DMS79 treated with DMSO at 0.1 percent for 48 hours (cell line): ENCODE data around the gene SLC48A1.
"Not testable (repeated sequence)": the region's sequence is repeated elsewhere in the genome, so short reads cannot be mapped to it uniquely, and the experiment has no call there.

Experiments
- DNase-seq: peaks from one replicate; lab custom pipeline; 2025; lab: John Stamatoyannopoulos, UW

Gene SLC48A1

DNA sequence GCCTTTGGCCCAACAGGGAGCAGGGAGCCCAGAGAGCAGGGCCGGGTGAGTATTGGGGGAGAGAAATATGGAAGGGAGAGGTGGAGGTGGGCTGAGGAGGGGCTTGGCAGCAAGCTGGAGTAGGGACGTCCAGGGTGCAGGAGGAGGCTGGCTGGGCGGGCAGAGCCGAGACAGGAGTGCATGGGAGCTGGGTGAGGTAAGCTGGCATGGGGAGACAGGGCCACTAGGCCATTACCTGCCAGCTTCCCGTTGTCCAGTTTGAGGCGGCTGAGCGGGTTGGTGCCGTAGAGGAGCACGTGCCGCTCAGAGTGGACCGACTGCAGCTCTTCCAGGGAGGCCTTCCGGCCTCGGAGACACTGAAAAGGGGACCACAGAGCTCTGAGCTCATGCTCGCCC is 18.3 kb downstream of the SLC48A1 start:
- DNase-seq: no peak

DNA sequence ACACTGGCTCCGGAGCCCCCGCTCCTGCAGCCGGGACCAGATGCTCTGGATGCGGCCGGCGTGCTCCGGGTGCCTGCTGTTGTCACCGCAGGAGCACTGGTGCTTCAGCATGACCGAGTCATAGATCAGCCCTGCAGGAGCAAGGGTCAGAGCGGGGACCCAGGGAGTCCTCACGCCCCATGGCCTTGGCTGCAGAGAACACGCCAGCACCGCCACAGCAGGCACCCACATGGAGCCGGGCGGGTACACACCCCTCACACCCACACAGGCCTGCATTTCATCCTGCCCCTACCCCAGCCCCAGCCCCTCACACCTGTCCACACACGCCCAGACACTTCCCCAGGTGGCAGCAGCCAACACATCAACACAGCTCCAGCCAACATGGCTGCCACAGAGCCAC is 18.8 kb downstream of the SLC48A1 start:
- no peak for DNase-seq

DNA sequence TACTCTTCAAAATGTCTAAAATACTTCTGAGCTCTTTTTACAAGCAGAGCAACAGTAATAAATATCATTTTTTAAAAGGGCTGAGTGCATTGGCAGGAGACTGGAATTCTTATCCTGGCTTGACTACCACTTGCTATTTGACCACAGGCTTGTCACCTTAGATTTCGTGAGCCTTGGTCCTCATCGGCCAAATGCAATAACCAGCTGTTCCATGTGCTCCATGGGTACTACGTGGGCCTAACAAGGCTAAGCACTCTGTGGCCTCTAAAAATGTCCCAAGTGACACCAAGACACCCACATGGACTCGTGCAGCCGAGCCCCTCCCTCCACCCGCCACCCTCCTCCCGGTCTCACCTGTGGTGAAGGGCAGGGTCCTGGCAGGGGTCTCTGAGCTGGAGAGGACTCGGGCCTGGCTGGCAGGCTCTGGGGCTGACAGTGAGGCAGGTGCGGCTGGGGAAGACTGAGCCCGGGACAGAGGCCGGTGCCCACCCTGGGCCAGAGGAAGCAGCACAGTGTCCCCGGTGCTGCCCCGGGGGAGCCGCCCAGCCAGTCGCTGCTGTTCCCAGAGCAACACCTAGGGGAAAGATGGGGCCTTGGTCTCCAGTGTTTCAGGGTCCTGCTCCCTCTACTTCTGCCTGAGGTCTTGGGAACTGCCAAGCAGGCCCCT is 20.1 kb downstream of the SLC48A1 start:
- DNase-seq: no peak

DNA sequence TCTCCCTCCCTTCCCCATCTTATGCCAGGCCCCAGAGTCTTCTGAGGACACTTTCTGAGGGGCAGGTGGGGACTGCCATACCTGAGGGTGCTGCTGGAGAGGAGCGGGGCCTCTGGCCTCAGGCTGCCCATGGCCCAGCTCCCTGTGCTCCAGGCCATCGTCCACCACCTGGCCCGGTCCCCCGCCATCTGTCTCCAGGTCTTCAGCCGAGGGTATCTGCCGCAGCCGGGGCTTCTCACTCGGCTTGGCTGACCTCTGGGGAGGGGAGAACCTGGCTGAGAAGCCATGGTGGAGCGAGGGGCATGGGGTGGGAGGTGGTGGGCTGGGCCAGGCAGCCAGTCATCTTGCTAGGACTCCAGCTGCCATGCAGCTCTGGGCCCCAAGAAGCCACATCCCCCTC is 21.6 kb downstream of the SLC48A1 start:
- DNase-seq: no peak

DNA sequence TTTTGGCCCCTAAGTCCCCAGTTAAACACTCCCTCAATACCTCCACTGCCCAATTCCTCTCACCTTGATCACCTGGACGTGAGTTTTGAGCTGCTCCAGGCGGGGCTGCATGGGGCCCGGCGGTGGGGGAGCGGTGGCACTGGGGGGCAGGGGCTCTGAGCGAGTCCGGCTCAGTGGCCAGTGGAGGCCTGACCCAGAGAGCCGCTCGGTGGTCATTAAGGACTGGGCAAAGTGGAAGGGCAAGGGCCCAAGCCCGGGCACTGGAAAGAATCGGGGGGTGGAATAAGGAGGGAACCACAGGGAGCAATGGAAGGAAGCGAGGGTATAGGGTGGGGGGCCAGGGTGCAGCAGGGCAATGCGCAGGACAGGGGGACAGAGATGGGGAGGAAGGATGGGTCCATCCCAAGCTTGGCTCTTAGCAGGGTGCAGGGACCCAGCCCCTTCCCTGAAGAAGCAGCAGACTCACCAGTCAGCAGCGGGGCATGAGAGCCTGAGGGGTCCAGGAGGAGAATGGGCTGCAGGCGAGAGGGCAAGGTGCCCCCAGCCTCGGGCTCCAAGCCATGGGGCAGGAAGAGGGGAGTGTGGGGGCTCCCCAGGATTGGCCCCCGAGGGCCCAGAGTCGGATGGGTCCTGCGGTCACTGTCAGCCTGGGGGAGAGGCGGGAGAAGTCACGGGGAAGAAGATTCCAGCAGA is 22.2 kb downstream of the SLC48A1 start:
- no peak for DNase-seq

DNA sequence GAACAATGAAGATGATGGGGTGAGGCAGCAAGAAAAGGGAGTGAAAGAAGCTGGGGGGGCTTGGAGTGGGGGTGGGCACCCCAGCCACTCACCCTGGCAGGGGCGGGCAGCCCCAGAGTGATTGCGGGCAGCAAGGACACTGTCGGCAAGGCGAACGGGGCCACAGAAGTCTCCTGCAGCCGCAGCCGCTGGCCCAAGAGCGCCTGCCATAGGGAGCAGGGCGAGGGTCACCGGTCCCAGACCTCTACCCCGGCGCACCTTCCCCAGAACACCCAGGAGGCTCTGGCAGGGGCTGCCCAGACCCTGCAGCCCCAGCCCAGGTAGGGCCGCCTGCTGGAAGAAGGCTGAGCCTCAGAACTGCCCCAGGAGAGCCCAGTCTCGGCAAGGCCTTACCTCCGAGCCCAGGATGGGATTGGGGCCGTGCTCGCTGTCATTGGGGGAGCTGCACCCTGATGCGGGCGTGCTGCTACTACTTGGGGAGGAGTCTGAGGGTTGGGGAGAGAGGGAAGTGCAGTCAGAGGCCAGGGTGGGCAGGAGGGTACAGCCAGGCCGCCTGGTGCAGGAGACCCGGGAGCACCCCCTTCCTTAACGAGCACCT is 22.9 kb downstream of the SLC48A1 start:
- no peak for DNase-seq

DNA sequence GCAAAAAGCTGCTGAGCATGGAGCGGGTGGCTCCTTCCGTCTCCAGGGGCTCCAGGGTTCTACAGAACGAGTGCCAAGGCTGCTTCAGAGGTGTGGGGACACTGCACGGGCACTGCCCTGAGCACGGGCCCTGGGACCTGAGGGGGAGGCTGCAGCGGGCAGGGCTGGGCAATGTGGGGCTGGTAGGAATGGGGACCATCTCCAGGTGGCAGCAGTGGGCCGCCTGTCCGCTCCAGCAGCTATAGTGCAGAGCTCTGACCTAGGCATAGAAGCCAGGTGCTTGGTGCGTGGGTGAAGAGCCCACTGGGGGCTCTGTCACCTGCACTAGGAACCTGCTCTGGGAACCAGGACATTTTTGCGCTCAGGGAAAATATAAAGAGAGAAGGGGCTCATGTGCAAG is 24.4 kb downstream of the SLC48A1 start:
- DNase-seq: no peak

DNA sequence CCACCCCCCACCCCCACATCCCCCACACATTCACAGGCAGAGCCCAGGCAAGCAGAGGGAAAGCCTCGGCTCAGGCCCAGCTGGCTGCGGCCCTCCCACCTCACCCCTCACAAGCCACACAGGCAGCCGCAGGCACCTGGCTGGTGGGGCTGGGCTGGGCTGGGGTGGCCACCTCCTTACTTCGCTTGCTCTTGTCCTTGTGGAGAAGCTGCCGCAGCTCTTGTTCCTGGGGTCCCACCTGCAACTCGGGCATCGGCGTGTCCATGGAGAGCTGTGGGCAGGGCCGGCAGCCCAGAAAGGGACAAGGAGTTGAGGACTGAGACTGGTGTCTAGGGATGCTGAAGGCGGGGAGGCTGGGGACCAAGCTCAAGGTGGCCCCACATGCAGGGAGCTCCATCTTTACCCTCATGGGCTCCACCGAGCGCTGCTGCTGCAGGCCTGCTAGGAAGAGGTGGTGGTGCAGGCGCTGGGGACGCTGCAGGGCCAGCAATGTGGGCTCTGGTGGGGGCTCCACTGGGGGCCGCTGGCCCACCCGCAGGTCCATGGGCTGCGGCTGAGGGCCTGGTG is 25.4 kb downstream of the SLC48A1 start:
- DNase-seq: no peak

DNA sequence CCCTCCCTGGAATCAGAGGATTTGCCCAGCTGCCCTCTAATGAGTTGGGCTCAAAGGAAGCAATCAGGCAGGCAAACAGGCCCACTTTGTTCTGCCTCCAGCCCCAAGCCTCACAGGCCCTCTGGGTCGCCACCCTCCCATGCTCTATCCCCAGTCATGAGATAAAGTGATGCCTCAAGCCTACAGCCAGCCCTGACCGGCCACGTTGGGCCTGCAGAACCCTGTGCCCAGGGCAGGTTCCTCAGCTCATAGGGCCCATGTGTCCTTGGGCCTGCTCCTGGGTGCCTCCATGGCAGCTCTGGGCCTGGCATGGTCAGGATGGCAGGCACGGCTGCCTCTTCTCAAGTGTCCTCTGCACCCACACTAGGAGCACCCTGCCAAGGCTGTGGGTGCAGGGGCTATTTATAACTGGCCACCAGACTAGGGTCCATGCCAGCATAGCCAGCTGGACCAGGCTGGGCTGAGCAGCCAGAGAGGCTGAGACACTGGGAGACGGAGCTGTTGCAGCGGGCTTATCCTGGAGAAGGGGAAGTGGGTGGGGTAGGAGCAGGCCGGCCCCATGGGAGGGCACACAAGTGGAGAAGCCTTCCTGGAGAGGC is 26.4 kb downstream of the SLC48A1 start:
- DNase-seq: no peak

DNA sequence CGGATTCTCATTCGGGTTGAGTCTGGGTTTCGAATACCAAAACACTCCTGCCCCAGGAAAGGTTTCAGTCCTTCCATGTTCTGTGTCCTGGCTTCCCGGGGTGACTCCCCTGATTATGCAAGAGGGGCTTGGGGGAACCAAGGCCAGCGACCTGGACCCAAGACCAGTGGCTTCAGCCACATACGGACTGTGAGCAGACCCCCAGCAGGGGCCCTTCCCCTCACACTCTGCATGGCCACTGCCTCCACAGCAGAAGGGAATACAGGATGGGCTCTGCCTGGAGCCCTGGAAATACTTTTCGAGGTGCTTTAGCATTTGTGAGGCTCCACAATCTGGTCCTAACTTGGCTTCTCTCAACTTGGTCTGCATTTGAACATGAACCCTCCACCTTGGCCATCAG is 27.5 kb downstream of the SLC48A1 start:
- DNase-seq: no peak

DNA sequence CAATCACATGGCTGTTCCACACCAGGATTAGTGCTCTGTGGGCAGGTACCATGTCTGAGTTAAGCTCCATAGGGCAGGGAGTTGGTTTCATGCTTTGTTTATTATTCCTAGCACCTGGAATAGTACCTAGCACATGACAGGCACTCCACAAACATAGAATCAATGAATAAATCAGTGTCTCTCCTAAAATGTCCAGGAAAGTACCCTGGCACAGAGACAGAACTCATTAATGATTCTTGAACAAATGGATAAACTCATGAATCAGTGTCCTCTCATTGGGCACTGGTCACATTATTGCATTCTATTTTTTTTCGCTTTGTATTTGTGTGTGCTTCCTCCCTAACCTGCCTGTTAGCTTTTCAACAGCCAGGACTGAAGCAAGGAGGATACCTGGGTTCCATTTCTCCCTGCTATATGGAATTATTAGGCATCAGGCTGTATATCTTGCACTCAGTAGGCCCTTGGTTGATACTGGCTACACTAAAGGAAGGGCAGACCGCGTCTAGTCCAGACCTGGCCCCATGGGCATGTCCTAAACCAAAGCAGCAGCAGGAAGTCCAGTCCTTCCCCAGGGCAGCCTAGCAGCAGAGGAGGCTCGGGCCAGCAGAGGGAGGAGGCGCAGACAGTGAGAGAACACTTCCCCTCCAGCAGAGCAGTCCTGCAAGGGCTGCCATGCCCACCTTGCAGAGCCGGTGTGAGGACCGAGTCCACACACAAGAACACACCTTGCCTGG is 28.3 kb downstream of the SLC48A1 start:
- DNase-seq: no peak

DNA sequence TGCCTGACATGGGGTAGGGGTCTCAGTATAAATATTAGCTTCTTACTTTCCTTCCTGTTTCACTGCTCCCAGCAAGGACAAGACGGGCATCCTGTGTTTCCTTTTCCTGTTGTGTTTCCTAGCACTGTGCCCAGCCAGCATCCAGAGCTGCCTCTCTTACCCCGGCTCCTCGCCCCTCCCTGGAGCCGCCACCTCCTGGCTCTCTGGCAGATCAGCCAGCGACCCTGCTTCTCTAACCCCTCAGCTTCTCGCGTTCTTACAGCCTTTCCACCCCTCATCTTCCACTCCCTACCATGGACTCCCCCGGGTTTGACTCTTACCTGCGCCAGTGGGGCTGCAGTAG is 28.8 kb downstream of the SLC48A1 start:
- DNase-seq: no peak

DNA sequence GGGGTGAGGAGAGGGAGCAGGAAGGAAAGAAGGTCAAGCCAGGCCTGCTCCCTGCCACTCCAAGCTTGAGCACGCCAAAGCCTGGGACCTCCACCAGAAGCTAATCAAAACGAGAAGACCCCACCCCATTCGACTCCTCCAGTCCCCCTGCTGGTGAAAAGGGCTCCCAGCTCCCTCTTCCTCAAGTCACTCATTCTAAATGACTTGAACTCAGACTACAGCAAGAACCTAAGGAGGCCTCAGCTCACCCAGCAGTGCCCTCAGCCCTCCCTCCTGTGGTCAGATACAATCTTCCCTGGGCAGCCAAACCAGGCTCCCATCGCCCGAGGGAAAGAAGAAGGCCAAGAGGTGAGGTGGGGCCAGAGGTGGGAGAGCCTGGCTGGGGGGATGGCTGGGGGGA is 29.3 kb downstream of the SLC48A1 start:
- no peak for DNase-seq

DNA sequence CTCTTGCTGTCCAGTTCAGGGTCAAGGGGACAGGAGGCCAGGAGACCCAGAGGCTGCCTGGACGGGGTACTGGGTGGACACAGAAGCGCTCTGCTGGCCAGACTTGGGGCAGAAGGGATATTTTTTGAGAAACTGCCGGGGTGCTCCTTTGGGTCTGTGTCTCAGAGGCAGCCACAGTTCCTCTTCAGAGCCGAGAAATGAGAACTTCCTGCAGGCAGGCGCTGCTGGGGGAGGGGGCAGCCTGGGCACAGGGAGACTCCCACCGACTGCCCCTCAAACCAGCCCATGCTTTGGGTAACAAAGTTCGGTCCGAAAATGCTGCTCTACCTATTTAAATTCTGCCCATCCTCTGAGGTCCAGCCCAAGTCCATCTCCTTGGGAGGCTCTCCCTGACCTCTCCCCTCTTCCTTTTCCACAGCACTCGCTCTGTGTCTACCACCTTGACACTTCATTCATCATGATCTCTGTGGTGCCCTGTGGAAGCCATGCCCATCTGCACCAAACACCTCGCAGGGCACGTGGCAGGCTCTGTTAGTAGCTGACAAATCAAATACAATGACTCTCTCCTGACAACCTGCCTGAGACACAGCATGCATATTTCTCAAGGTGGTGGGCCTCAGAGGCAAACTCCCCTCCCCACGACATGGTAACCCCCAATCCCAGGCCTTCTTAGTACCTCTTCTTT is 30.3 kb downstream of the SLC48A1 start:
- no peak for DNase-seq

DNA sequence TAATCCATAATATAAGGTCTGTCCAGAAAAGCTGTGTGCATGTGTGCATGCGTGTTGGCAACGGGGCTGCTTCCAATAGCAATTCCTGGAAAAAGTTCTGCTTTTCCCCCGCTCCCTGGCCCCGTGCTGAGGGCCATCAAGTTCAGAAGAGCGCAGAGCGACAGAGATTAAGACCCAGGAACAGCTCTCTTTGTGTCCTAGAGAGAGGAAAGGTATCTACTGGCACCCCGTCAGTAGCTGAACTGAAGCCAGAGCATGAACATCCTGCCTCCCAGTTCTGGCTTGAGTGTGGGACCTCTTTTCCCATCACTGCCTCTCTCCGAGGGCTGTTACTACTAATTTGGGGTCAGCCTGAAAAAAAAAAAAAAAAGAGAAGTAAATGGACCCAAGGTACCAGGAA is 31.1 kb downstream of the SLC48A1 start:
- DNase-seq: no peak

DNA sequence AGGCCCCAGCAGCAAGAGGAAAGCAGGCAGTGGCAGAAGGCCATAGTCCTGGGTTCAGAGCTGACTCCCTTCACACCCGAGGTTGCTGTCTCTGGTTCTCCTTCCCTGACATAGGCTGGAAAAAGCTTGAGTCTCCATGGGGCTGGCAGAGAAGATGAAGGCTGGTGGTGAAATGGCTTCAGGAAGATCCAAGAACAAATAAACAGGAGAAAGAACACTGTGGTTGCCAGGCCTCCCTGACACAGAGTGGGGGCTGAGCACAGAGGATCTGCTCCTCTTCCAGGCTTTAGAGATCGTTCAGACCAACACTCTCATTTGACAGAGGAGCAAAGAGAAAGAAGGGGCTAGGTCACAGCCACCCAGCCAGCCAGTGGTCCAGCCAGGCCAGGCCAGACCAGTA is 32.4 kb downstream of the SLC48A1 start:
- DNase-seq: no peak

DNA sequence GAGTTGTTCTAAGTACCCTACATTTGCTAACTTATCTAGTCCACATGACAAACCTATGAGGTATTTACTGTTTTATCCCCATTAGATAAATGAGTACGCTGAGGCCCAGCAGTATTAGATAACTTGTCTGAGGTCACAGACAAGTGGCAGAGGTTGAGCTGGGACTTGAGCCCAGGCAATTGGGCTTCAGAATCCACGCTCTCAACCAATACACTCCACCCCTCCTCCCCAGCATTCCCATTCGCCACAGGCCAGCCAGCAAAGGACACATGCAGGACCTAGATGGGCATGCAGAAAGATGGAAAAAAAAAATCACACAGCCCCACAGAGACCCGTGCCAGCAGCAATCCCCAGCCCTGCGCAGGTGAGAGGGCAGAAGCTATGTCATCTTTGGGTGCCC is 34.3 kb downstream of the SLC48A1 start:
- DNase-seq: no peak

DNA sequence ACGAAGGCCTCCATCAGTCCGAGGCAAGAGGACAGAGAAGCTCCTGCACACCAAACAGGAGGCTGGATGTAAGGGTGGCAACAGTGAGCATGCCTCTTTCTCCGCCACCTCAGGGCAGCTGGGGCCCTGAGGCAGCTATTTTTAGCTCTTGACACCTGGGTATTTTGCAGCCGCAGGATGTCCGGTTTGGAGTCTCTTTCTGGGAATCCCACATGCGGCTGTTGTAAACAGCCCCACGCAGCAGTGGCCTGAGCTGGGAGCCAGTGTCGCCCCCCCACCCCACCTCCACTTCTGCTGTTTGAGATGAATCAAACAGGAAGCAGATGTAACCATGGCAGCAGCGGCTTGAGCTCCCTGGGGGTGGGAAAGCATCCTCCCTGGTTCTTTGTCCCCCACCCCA is 35.0 kb downstream of the SLC48A1 start:
- no peak for DNase-seq

DNA sequence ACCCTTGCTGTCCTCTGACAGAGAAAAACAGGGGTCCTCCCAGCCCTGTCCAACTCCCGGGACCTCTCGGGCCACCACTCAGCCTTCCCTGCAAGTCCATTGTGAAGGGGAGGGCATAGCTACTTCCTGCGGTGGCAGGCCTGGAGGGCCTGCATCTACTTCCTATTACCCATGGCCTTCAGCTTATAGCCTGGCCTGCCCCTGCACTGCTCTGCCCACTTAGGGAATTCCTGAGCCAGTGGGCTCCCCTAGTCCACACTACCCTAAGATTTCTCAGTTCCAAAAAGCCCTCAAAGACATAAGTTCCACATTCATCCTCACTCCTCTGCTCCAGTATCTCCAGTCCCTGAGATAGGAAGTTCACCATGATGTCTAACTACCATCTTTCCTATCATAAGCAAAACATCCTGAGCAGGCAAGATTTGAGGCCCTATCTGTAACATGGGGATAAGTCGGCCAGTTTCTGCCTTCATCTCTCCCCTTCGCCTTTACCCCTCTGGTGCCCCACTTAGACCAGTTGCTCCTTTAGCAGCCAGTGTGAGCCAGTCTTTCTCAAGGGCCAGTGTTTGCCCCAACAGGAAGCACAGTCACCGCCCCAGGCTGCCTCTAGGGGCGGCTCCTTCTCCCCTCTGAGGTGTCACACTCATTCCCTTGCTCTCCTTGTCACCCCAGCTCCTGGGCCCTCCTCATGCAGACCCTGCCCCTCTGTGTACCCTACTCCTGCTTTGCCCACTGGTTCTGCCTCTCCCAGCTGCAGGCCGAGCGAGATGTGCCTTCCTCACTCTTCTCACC is 35.7 kb downstream of the SLC48A1 start:
- no peak for DNase-seq

DNA sequence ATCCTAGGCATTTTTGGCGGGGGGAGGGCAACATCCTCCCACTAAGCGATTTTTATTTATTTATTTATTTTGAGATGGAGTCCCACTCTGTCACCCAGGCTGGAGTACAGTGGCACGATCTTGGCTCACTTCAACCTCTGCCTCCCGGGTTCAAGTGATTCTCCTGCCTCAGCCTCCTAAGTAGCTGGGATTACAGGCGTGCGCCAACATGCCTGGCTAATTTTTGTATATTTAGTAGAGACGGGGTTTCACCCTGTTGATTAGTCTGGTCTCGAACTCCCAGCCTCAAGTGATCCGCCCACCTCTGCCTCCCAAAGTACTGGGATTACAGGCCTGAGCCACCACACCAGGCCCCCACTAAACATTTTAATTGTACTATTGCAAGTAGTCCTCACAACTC is 36.5 kb downstream of the SLC48A1 start:
- not testable (repeated sequence) for DNase-seq

DNA sequence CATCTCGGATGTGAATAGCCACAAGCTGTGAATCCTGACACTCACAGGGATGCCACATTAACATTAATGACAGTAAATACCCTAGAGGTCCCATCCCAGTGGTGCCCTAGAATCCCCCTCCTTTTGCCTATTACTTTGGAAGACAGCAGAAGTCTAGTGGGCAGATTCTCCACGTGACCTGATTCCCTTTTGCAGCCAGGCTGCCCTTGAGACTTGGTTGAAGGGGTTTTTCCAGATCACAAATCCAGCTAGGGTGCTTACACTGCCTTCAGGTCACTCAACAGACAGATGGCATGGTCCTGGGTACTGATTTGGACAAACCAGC is 38.0 kb downstream of the SLC48A1 start:
- DNase-seq: no peak
